Activated naive CD4-positive, alpha-beta T cell treated with anti-CD3 and anti-CD28 coated beads, Interleukin-2, amount 10 ng/mL, durations not matched to agents 5 hours and 36 hours (primary cell): Measurements from ENCODE around the gene SOWAHD. TPM values are rescaled to one million over a fixed set of nuclear protein-coding genes. Genes with fewer than 3 reads are reported as not detected.

Experiments used
- total RNA-seq, 2 experiments: library from RNA; stranded (reverse); gene quantifications; one replicate each; pipeline ENCODE4 v1.2.3, GENCODE V29; 2021

SOWAHD gene, protein sequence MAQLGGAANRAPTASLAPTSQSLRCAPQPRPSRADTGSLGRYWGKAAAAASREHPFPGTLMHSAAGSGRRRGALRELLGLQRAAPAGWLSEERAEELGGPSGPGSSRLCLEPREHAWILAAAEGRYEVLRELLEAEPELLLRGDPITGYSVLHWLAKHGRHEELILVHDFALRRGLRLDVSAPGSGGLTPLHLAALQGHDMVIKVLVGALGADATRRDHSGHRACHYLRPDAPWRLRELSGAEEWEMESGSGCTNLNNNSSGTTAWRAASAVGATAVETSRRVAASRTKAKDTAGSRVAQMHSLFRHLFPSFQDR
- total RNA-seq: 1 to 10 TPM; 2.1 to 2.4 TPM

GRCh38 chrX:119757979-119758730 lies at the start of gene SOWAHD:
Gene SOWAHD (plus strand): TSS chrX:119758588. CDS start chrX:119758668, 80 bp downstream.

GRCh38 chrX:119791437-119792231 lies 33.2 kb downstream of the SOWAHD start, which contains the start of gene RPL39:
Gene RPL39 (minus strand): TSS chrX:119791630. CDS start chrX:119791576, 54 bp downstream.

Other genes with a start within 250 kb of the SOWAHD start
- gene STEEP1, start 193.2 kb upstream of the SOWAHD start, total RNA-seq: 10 to 100 TPM; 17.3 to 18.4 TPM
- gene UBE2A, start 184.0 kb upstream of the SOWAHD start, total RNA-seq: 10 to 100 TPM; 61.4 to 64.9 TPM
- gene NKRF, start 152.2 kb upstream of the SOWAHD start, total RNA-seq: 10 to 100 TPM; 14.3 TPM
- gene SEPTIN6, start 65.4 kb upstream of the SOWAHD start, total RNA-seq: 100 to 1,000 TPM; 255 to 261 TPM
- gene RPL39, start 33.0 kb downstream of the SOWAHD start, total RNA-seq: 1,000 to 10,000 TPM; 2,741 to 2,796 TPM
- gene UPF3B, start 94.4 kb downstream of the SOWAHD start, total RNA-seq: 10 to 100 TPM in 1 of 2 experiments, 1 to 10 TPM in 1; 9.2 to 11.9 TPM
- gene RNF113A, start 113.1 kb downstream of the SOWAHD start, total RNA-seq: 10 to 100 TPM; 34.5 to 35.8 TPM
- 100 to 1,000 TPM in 1 of 2 experiments, 10 to 100 TPM in 1; 96.6 to 103 TPM for gene NDUFA1, start 113.2 kb downstream of the SOWAHD start, total RNA-seq
- gene AKAP14, start 137.3 kb downstream of the SOWAHD start, total RNA-seq: not detected
- gene NKAP, start 185.2 kb downstream of the SOWAHD start, total RNA-seq: 1 to 10 TPM; 8.9 to 9.1 TPM